Adrenal gland (tissue), 12 donors: Measurements from ENCODE around the gene ABHD15. TPM values are rescaled to one million over a fixed set of nuclear protein-coding genes. Genes with fewer than 3 reads are reported as not detected.

Source experiments
- DNase-seq, 7 donors: peaks; one replicate each; pipeline ENCODE4 v3.0.0-alpha.2; 2019 to 2020
- H3K27ac ChIP-seq, 5 donors: fragments of 200-600 bp; sonication (generic) in 4 of 5; 1 replicate in 3 of 5; 2 replicates in 2 of 5; pipeline versions ENCODE4 v1.5.1 to v1.8.0; 2016 to 2020; ENCODE audit warnings: mild to moderate bottlenecking in 1 of 5
- H3K27me3 ChIP-seq: fragments of 200-600 bp; 2 replicates; pipeline ENCODE4 v1.8.0; 2021
- H3K36me3 ChIP-seq, 2 donors: fragments of 200-600 bp; replicated peaks in 1 of 2; 1 replicate in 1 of 2; 2 replicates in 1 of 2; pipeline versions ENCODE4 v1.5.1 to v1.8.0; 2018 to 2022
- H3K4me1 ChIP-seq, 2 donors: fragments of 200-600 bp; replicated peaks in 1 of 2; 1 replicate in 1 of 2; 2 replicates in 1 of 2; pipeline versions ENCODE4 v1.5.1 to v1.8.0; 2018 to 2021
- H3K4me3 ChIP-seq, 4 donors: fragments of 200-600 bp; sonication (generic) in 3 of 4; one replicate each; pipeline ENCODE4 v1.5.1; 2016 to 2018
- H3K9me3 ChIP-seq, 3 donors: fragments of 200-600 bp; sonication (generic) in 1 of 3; replicated peaks in 1 of 3; 1 replicate in 2 of 3; 2 replicates in 1 of 3; pipeline versions ENCODE4 v1.5.1 to v1.8.0; 2016 to 2021
- POLR2A ChIP-seq, 2 donors: fragments of 450-650 bp; IDR thresholded peaks; one replicate each; pipeline ENCODE4 v1.6.1; 2017; ENCODE audit warnings: antibody characterized with exemption in 2 of 2, mild to moderate bottlenecking in 2 of 2, moderate library complexity in 1 of 2
- WGBS, 4 donors: extraction: QIAGEN DNeasy Blood & Tissue Kit in 2 of 4; methylation state at CpG; one replicate each; pipeline versions ENCODE4 v1.1.5 to v1.1.7; 2013 to 2017; 5-methylcytosine and 5-hydroxymethylcytosine counted together
- intact Hi-C, 2 donors: fragments of 100-400 bp; cut with DNase I; formaldehyde crosslinking; loops; one replicate each; pipeline versions ENCODE4 v1.14.1 to v1.15.0; 2022 to 2023
- polyA plus RNA-seq, 3 donors: library from polyadenylated mRNA; stranded (reverse); fragments of 200-250 nt in 2 of 3; fragments of 350-450 nt in 1 of 3; fragmentation: Illumina TruSeq in 1 of 3; extraction: RNeasy Lipid Tissue Mini Kit (QIAGEN cat#74804) in 1 of 3; gene quantifications; one replicate each; pipeline ENCODE4 v1.2.3, GENCODE V29; 2013 to 2014
- total RNA-seq, 9 donors: library from RNA; depleted of rRNA in 4 of 9; stranded (reverse); fragments of >200 nt in 4 of 9; fragments of 120-200 nt in 1 of 9; fragmentation: NEBNext Ultra II Directional in 1 of 9; extraction: Animal tissue kit (Norgen Biotek cat#: 25700) in 1 of 9; gene quantifications; one replicate each; pipeline versions ENCODE4 v1.1.0 to v1.2.4, GENCODE V29; 2013 to 2023
- TF ChIP-seq, protein P1 (sequence below), 6 experiments: fragments of 450-650 bp in 4 of 6; fragments of 200-600 bp in 2 of 6; sonication (generic) in 1 of 6; IDR thresholded peaks; 1 replicate in 5 of 6; 2 replicates in 1 of 6; pipeline versions ENCODE4 v1.5.1 to v1.8.0; 2016 to 2021; ENCODE audit warnings: antibody characterized with exemption in 6 of 6, mild to moderate bottlenecking in 2 of 6, moderate library complexity in 1 of 6
- donor health status: healthy with polysubstance abuse.
- donor health status: Bipolar disorder and iron deficiency.
- donor health status: DM: yes; HTN: yes; CAD: no.
- donor health status: DM: no; HTN: no; CAD: no.
- donor health status: DM: no; HTN: no; CAD: no.
- donor health status: DM: yes; HTN: yes; CAD: no.

Gene ABHD15
- total and polyA plus RNA-seq, 12 donors: 2.9 to 11.1 (median 6.2) TPM

DNA sequence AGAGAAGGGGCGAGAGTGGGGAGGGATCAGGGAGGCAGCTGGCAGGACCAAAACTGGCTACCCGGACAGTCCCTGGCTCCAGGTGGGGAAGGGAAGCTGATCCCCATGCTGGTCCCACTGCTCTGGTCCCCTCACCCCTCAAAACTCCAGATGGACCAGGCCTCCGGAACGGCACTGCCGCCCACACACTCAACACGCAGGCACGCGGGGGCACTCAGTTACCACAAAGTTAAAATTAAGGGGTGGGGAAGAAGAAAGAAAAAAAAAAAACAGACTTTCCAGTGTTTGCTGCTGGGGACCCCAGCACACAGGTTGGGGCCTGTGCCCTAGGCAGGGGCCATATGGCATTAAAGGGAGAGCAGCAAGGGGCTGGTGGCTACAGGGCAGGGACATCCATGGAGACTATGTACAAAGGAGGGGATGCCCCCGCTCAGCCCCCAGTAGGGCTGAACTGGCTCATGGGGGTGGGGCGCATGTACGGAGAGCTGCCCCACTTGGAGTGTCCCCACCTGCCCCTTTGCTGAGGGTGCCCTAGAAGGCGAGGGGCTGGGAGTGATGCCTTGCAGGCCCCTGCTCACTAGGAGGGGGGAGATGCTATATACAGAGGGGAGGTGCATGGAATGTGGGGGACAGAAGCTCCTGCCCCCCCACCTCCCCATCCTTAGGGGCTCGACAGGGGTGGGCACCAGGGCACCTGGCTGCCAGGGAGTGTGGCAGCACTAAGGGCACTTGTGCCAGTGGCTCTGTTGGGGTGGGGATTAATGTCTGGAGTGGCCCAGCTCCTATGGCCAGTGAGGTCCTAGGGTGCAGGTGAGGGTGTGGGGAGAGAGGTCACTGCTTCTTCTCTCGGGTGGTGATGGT, 7.3 kb upstream of the ABHD15 start:
- DNase-seq: peak in 1 of 7 donors; percentile 22
- H3K4me1 ChIP-seq: peaks cover 18 to 21% of the 10 kb centered on the region in 2 donors

GRCh38 chr17:29573558-29573869, 6.7 kb upstream of the ABHD15 start:
- H3K36me3 ChIP-seq: peaks cover 0 to 47% of the 10 kb centered on the region in 2 donors
- DNase-seq: peak in 3 of 7 donors; percentile 7 to 18 (median 15)
- no peak for TF ChIP-seq POLR2A (IDR thresholded peaks at IDR 0.05)
- TF ChIP-seq, protein P1, sequence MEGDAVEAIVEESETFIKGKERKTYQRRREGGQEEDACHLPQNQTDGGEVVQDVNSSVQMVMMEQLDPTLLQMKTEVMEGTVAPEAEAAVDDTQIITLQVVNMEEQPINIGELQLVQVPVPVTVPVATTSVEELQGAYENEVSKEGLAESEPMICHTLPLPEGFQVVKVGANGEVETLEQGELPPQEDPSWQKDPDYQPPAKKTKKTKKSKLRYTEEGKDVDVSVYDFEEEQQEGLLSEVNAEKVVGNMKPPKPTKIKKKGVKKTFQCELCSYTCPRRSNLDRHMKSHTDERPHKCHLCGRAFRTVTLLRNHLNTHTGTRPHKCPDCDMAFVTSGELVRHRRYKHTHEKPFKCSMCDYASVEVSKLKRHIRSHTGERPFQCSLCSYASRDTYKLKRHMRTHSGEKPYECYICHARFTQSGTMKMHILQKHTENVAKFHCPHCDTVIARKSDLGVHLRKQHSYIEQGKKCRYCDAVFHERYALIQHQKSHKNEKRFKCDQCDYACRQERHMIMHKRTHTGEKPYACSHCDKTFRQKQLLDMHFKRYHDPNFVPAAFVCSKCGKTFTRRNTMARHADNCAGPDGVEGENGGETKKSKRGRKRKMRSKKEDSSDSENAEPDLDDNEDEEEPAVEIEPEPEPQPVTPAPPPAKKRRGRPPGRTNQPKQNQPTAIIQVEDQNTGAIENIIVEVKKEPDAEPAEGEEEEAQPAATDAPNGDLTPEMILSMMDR (IDR thresholded peaks at IDR 0.05): no peak
- WGBS, 4 donors: 88 to 90% (median 90%) methylated on average over 6 of the region's 6 CpGs
- H3K4me1 ChIP-seq: peaks cover 20 to 24% of the 10 kb centered on the region in 2 donors
- no peaks in the 10 kb centered on the region for H3K9me3 ChIP-seq
- no peak overlapping the region for H3K4me3 ChIP-seq
- H3K27ac ChIP-seq: no peak overlapping the region
- H3K27me3 ChIP-seq: no peaks in the 10 kb centered on the region
- intact Hi-C loops: no loop called here

More for the DNA sequence above, 7.3 kb upstream of the ABHD15 start:
- no peaks in the 10 kb centered on the region for H3K27me3 ChIP-seq
- intact Hi-C loops: no loop called here
- WGBS, 4 donors: 87 to 96% (median 87%) methylated on average over 12 to 14 of the region's 14 CpGs
- no peak overlapping the region for H3K27ac ChIP-seq
- peaks cover 0 to 47% of the 10 kb centered on the region in 2 donors for H3K36me3 ChIP-seq
- TF ChIP-seq, protein P1 (IDR thresholded peaks at IDR 0.05): no peak
- no peak for TF ChIP-seq POLR2A (IDR thresholded peaks at IDR 0.05)
- H3K9me3 ChIP-seq: no peaks in the 10 kb centered on the region
- no peak overlapping the region for H3K4me3 ChIP-seq

- DNase-seq: peak; percentile 49 to 80 (median 63)
Measured at GRCh38 chr17:29572691-29573557, 6.1 kb upstream of the ABHD15 start.

More at GRCh38 chr17:29572691-29573557, 6.1 kb upstream of the ABHD15 start:
- Histone ChIP-seq H3K9me3 (no peaks in the 10 kb centered on the region), H3K27ac (peak overlapping the region in 3 of 5 donors; percentile 44 to 76 (median 49)), H3K36me3 (peaks cover 0 to 42% of the 10 kb centered on the region in 2 donors), H3K27me3 (no peaks in the 10 kb centered on the region), H3K4me3 (peak overlapping the region in 1 of 4 donors; percentile 49), H3K4me1 (peaks cover 22 to 24% of the 10 kb centered on the region in 2 donors)
- TF ChIP-seq POLR2A (IDR thresholded peaks at IDR 0.05): no peak
- TF ChIP-seq, protein P1 (IDR thresholded peaks at IDR 0.05): peak; percentile 45 to 83 (median 63)
- 18 to 64% (median 30%) methylated on average over 15 to 62 of the region's 62 CpGs for WGBS, 4 donors
- intact Hi-C loops: no loop called here
